Stimulated activated CD4-positive, alpha-beta T cell treated with anti-CD3 and anti-CD28 coated beads, Interleukin-15, amount 100 ng/mL, for 48 hours (primary cell): ENCODE data around the gene GRM7.

Experiments
- DNase-seq, 2 donors: peaks; one replicate each; pipeline ENCODE4 v3.0.0-alpha.2; 2020; ENCODE audit warnings: low read depth in 2 of 2

Gene GRM7

DNA sequence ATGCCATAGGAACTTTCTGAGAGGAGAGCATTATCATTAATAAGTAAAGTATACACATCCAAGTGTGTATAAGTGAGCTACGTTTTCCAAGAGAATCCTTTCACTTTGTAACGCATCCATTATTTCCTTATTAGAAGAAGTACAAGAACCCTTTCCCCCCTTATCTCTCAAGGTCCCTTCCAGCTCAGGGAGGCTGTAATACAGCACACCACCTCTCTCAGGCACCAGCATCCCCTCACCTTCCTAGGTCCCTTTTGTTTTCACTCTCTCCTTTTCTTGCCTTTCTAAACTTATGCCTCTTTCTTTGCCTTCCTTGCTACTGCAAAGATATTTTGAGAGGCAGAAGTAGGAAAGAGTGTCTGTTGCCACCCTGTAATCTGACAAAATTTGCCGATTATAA is 446.0 kb downstream of the GRM7 start:
- DNase-seq = no peak

DNA sequence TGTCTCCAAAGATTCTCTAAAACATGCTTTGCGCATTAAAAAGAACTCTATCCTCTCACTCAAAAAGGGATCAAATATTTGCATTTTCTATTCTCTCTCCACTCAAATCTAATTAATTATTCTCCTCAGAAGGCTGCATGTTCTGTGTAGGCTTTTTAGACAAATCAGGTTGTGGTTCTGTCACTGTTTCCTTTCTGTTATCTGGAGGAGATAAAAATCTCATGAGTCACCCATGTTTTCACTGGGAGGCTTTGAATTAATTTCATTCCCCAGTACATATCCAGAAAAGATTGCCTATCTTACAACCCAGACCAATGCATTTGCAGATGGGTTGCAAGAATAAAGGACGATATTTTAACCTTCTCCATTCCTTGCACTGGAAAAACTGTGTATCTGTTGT is 446.5 kb downstream of the GRM7 start:
- no peak for DNase-seq

DNA sequence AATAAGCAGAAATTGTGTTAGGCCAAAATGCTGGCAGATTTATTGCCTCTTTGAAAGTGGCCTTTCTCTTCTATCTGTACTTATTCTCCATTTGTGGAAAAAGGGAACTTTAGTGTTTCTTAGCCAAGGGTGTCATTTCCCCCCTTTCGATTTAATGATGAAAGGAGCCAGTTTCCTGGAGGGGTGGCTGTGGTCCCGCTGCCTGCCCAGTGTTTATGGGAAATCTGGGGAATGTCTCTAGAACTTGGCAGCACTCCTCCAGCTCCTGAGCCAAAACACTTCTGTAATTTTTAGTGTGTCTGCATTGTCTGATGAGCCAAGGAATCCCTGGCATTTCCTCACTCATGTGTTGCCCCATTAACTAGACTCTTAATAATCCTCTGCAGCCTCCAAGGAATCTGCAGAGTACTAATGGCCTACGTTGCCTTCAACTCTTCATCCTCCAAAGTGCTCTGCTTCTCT is 448.8 kb downstream of the GRM7 start:
- DNase-seq = no peak

DNA sequence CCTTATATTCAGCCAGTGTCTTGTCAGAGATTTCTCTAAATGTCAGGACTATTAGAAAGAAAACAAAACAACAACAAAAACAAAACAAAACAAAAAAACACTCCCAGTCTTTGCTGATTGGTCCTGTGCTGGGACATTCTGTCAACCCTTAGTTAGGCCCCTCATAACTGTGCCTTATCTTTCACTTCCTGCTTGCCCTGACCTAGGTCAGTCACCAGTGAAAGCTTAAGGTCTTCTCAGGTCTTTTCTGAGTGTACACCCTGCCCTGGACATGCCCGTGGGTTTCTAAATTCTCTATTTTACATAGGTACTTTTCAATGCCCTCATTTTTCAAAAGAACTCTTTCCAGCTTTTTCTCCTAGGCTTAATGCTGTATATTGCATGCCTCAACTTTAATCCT is 454.1 kb downstream of the GRM7 start:
- DNase-seq = no peak

DNA sequence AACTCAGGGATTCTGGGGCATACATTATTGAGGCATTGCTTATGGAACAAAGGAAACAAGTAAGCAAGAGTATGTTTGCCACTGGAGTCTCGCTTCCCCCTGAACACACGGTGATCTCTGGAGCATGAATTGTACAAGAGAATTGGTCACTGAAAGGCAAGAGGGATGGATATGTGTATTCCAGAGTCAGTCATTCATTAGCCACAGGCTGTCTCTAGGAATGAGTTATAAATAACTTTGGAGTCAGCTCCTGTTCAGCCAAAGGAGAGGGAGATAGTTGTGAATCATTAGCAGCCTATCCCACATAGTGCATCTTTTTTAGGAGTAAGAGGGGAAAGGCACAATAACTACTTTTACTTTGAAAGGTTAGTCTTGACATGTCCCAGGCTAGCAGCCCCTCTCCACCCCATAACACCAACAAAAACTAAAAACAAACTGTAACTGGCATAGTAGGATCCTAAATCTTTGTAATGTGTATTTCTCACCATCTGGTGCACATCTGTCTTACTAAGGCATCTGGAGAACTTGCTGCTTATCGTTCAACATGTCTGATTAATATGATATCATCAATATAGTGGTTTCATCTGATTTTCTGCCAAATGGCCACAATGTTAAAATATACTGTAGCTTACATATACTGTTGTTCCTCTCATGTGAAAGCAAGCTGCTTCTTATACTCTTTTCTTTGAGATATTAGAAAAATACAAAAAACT is 462.2 kb downstream of the GRM7 start:
- no peak for DNase-seq

DNA sequence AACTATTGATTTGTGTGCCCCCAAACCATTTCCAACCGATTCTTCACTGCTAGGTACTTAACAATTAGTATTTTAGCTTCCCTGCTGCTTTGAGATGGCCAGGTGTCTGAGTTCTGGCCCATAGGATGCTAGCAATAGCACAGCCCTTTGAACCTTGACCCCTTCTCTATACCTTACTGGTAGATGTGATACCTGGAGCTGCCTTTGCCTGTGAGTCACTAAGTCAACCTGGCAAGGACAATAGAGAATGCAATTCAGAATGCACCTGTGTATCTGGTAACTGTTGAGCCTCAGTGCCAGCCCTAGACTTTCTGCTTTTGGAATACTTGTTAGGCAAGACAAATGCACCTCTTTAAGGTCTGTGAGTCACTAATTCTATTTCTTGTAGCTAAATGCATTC is 467.4 kb downstream of the GRM7 start:
- no peak for DNase-seq

DNA sequence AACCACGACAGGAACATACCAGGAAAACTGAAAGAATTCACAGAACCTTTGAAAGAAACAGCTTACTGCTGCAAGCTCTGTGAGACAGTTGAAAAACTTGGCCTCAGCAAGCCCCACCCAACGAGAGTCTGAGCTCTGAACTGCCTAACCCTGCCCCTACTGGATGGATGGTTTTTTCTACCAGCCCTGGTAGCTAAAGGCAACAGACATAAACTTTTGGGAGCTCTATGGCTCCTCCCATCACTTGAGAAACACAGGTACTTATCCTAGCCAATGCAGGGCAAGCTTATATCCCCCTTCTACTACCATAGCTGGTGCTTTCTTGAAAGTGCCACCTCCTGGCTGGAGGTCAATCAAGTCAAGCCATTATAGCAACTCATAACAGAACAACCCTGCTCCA is 471.8 kb downstream of the GRM7 start:
- DNase-seq = no peak

DNA sequence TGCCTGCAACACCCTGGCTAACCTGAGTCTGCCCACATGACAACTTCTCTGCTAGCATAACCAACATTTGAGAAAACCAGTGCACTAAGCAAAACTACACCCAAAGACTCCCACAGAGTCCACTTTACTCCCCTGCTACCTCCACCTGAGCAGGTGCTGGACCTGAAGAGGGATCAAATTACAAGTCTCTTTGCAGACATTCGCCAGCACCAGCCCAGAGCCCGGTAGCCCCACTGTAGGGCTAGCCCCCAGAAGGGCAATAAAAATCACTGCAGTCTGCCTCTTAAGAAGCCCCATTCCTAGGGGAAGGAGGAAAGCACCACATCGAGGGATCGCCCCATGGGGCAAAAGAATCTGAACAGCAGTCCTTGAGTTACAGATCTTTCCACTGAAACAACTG is 472.2 kb downstream of the GRM7 start:
- no peak for DNase-seq

DNA sequence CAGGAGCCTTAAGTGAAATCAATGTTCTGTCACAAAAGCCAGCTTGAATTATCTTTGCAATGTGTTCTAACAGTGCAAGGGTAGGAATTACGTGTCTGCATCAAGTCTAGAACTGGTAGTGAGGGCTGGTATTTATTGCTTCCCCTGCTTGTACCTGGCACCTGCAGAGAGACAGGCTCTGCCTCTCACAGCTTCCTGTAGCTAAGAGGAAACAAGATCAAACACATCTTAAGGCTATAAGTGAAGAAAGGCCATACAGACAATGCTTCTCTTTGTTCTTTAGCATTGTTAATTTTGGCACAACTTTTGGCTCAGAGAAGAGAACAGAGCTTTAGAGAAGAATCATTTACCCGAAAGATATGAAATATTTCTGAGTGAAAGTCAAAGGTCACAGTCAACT is 479.9 kb downstream of the GRM7 start:
- no peak for DNase-seq

DNA sequence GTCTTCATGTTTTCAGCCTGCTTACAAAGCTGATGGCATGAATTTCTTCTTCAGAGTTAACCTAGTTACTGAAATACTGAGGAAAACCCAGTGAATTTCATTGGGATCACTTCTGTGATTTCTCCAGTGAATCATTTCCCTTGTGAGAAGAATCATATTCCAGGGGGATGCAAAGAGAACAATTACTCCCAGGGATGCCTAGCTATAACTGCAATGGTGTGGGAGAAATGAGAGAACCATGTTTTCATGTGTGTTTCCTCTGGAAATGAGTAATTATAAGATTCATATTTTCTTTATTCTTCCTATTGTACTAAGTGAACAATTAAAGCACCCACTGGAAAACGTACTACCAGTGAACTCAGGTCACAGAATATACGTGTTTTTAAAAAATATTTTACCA is 485.4 kb downstream of the GRM7 start:
- no peak for DNase-seq

DNA sequence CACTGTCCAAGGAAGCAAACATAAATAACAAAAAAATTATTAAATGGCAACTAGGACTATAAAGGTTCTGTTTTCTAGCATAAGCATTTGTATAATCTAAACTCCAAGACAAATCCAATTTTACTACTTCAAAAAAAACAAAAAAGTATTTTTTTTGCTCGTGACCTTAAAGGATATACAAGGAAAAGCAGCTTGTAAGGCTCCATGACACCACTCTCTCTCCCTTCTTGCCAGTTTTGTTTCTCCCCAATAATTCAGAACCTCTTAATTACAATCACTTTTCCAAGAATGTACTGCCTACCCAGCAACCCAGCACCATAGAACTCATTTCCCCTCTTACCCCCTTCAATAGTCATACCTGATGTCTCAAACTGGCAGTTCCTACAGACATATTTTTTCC is 496.2 kb downstream of the GRM7 start:
- no peak for DNase-seq

DNA sequence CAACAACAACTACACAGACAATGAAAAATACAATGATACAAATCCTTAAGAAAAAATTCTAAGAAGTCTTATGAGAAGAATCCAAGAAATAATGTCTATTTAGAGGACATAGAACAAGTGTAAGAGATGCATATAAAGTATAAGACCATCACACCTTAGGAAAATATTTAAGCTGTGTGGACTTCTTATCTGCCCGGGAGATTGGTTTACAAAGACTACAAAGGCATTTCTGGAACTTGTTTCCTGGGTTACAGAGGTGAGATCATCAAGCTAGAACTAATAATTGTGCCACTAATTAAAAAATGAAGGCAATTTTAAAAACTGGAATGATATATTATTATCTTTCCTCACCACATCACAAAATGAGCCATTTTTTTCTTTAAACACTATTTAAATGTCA is 507.1 kb downstream of the GRM7 start:
- DNase-seq = no peak

DNA sequence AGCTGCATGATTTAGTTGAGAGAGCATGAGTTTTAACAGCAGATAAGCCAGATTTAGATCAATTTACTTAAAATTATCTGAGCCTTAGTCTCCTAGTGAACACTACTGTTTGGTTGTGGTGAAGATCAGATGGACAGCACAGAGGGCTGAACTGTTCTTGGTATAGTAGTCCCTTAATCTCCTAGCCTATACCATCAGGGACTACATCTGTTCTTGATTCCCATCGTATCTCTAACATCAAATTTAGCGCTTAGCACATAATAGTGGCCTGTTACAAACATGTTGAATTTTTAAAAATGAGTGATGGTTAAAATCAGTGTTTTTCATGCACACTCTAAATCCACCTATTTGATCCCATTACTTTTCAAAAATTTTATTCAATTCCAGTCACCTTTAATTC is 507.7 kb downstream of the GRM7 start:
- DNase-seq = no peak

DNA sequence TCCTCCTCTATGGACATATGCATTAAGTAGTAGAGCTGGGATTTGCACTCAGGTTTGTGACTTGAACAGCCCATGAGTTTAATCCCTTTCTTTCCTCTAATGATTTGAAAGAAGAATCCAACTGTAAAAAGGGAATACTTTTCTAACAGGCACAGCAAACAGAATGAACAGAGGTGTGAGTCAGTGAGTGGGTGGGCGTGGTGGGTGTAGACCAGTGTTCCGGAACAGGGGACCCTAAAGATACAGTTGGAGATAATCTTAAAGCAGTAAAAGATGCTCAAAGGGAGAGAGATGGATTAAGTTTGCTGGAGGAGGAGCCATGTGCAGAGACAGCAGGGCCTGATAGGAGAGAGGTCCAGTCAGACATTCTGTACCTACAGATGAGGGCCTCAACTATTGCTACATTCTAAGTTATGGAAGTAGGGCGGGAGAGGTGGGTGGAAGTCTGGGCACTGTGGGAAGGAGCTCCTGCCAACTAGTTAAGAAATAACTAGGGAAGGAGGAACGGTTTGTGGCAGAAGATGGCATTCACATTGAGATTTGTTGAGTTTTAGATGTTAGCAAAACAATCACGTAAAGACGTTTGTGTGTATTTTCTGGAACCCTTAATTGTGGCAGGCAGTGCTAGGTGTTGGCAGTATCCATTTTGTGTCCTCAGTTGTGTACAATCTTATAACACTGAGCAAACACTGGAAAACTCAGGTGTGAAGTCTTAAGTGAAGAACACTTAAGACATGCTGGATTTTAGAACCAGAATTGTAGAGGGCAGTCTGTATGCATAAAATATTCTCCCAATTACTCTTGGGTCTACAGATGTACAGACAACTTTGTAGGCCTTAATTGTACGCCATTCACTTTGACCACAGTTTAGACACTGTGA is 511.0 kb downstream of the GRM7 start:
- DNase-seq = no peak

DNA sequence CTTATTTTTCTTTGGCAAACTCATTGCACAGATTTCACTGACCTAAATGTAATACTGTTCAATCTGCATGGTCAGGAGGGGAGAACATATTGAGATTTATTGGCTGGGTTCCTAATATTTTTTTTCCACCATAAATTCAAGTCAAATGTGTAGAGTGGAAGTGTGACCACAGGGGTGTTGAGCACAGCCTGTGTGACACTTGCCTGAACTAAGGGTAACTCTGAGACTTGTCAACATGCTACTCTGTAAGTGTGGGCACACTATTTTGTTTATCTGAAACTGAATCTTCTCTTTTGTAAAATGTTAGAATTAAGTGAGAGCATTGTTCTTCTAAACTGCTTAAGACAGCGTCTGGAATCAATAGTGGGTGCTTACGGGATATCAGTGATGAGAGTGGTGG is 516.2 kb downstream of the GRM7 start:
- DNase-seq = no peak

DNA sequence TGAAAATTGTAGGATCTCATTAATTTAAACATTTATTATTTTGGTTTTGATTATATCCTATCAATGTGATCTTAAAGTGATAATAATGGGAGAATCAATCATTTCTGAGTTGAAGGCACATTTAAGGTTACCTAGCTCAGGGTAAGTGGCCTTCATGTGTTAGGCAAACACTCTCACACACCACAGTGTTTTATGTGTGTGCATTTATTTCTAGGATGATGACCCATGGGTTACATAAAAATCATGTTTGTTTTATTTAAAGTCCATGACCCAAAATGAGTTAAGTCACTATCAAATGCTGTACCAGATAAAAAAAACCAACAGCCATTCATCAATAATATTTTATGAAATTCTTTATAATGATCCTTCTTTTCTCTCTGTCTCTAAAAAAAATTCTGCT is 520.8 kb downstream of the GRM7 start:
- DNase-seq = no peak

DNA sequence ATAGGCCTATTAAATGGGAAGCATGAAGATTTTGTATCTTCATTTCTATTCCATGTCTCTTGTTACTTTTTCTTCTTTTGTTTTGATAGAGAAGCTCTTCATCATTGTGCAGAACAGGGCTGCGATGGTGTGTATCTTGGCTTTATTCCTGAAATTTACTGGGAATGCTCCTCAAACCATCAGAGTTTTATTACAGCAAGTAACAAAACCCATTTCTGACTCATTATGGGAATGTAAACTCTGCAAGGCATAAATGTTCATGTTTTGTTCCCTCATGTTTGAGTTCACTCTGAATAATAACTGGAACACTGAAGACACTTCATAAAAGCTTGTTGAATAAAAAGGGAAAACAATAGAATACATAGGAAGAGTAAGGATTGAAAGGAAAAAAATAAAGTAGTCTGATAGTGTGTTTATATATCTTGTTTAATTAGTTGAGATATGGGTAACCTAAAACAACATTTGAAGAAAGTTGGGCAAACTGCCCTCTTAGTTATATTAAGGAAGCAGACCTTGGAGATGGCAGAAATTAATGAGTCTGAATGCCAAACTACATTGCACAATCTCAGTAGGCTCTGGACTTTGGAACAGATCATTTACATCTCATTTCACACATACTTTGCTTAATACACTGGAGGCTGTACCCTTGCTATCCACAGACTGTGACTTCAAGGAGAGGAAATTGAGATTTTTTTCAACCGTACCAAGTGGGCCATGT is 521.5 kb downstream of the GRM7 start:
- DNase-seq = no peak

DNA sequence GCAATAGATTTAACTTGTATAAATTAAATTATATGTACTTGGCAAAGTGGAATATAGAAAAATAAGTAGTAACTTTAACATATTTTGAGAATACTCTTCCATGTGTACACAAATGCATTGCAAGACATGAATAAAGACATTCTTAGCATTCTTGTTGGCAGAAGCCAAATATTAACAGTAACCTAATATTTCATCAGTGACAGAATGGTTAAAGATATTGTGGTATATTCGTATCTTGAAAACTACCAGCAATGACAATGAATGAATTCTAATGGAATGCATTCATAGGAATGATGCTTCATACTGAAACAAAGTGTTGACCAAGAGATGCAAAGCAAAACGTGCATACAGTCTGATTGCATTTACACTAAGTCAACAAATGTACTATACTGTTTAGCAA is 524.7 kb downstream of the GRM7 start:
- DNase-seq = no peak

DNA sequence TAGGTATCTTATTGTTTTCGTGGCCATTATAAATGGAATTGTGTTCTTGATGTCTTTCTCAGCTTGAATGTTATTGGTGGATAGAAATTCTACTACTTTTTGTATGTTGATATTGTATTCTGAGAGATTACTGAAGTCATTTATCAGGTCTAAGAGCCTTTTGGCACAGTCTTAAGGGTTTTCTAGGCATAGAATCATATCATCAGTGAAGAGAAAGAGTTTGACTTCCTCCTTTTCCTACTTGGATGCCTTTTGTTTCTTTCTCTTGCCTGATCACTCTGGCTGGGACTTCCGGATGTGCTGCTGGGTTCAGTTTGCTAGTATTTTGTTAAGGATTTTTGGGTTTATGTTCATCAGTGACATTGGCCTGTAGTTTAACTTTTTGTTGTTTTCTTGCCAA is 527.1 kb downstream of the GRM7 start:
- no peak for DNase-seq

DNA sequence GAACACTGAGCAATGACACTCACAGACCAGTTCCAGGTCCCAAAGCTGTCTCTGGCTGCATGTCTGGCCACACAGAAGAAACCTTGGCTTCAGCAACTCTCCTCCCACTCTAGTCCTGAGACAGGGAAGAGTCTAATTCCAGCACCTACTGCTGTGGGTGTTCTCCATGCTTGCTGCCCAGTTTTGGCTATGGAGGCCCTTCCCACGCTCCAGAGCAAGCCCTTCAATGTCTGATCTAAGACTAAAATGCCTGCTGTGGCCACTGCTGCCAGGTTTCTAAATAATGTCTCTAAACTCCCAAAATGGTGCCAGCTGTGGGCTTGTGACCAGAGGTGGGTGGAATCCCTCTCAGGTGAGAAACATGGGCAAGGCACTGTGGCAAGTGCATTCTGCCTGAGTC is 531.3 kb downstream of the GRM7 start:
- DNase-seq = no peak

DNA sequence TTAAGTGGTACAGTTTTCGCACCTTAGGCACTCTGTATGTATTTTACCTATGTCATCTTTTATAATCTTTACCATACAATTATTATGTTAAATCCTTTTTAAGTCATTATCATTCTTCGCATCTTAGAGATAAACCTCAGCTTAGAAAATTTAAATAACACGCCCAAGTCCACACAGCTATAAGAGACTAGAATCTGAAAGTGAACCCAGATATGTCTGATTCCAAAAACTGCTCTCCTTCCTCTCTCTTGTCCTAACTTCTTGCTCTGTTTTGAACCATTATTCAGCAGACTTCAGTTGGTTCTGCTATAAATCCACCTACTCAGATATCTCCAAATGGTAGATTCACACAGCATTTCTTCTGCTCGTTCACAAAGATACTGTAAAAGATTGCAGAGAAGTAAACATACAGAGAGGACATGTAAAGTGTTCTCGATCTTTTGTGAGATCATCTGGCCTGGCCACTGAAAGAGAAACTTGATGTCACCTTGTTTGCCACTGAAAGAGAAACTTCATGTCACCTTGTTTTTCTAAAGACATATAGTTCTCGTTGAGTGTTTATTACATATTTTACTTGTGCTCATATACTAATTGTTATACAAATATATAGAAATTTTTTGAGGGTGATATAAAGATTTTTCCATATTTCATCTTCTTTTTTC is 533.2 kb downstream of the GRM7 start:
- DNase-seq = no peak

DNA sequence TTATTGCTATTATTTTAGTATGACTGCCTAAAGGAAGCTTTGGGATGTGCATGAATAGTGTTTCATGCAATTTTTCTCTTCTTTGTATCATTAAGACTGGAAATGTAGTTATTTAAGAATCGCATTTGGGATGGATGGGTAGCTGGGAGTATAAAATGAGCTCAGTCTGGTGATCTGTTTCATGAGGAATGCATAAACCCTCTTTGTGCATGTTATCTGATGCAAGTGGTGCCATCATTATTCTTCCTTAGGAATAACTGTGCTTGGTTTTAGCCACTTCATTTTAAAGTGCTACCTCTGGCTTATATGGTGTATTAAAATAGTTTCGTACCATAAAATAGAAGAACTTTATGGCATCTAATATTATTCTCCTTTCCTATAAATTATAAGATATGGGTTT is 535.6 kb downstream of the GRM7 start:
- DNase-seq = no peak
